B cell (primary cell): Measurements from ENCODE around the gene FAM162A.

Source experiments
- CTCF ChIP-seq: fragments of 200-600 bp; IDR thresholded peaks from one replicate; pipeline ENCODE4 v1.8.0; 2022; ENCODE audit warnings: antibody characterized with exemption, mild to moderate bottlenecking
- EZH2 ChIP-seq: IDR thresholded peaks from 2 replicates; pipeline ENCODE4 v1.6.1; 2012; ENCODE audit warnings: borderline replicate concordance, low read depth, mild to moderate bottlenecking, moderate library complexity, low read length; ENCODE audit not compliant: insufficient read depth, poor library complexity, severe bottlenecking

DNA sequence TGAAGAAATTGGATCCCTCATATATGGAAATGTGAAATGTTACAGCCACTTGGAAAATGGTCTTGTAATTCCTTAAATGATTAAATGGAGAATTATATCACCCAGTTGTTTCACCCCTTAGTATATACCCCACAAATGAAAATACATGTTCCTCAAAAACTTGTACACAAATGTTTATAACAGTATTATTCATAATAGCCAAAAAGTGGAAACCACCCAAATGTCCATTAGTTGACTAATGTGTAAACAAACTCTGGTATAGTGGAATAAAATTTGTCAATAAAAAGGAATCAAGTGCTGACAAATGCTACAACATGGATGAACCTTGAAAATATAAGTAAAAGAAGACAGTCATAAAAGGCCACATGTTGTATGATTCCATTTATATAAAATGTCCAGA, 12.5 kb downstream of the FAM162A start:
- TF ChIP-seq CTCF (no peak), EZH2 (no peak)
